Vagina (tissue), 2 donors: ENCODE measurements around the gene LYPD6.

Source experiments
- POLR2A ChIP-seq, 2 donors: fragments of 450-650 bp; IDR thresholded peaks; one replicate each; pipeline ENCODE4 v1.6.1; 2017; ENCODE audit warnings: antibody characterized with exemption in 2 of 2, mild to moderate bottlenecking in 2 of 2, moderate library complexity in 2 of 2
- TF ChIP-seq, protein P1 (sequence below), 3 experiments: fragments of 450-650 bp in 2 of 3; fragments of 200-600 bp in 1 of 3; sonication (generic) in 1 of 3; IDR thresholded peaks; one replicate each; pipeline ENCODE4 v1.5.1; 2017 to 2019; ENCODE audit warnings: antibody characterized with exemption in 3 of 3, mild to moderate bottlenecking in 2 of 3, moderate library complexity in 2 of 3

- TF ChIP-seq, protein P1, sequence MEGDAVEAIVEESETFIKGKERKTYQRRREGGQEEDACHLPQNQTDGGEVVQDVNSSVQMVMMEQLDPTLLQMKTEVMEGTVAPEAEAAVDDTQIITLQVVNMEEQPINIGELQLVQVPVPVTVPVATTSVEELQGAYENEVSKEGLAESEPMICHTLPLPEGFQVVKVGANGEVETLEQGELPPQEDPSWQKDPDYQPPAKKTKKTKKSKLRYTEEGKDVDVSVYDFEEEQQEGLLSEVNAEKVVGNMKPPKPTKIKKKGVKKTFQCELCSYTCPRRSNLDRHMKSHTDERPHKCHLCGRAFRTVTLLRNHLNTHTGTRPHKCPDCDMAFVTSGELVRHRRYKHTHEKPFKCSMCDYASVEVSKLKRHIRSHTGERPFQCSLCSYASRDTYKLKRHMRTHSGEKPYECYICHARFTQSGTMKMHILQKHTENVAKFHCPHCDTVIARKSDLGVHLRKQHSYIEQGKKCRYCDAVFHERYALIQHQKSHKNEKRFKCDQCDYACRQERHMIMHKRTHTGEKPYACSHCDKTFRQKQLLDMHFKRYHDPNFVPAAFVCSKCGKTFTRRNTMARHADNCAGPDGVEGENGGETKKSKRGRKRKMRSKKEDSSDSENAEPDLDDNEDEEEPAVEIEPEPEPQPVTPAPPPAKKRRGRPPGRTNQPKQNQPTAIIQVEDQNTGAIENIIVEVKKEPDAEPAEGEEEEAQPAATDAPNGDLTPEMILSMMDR (IDR thresholded peaks at IDR 0.05) = no peak
- TF ChIP-seq POLR2A (IDR thresholded peaks at IDR 0.05) = no peak
Observed at GRCh38 chr2:149486664-149487063, 156.3 kb downstream of the LYPD6 start.
